HepG2 (cell line): ENCODE data around the gene ZNF142. TPM values are rescaled to one million over a fixed set of nuclear protein-coding genes. Genes with fewer than 3 reads are reported as not detected.

Experiments used
- ATAC-seq: fragments of 200-7000 bp; cut with Tn5 transposase; 3 replicates; pipeline ENCODE4 v1.9.1; 2020; ENCODE audit warnings: mild to moderate bottlenecking, moderate library complexity
- BruUV-seq: library from RNA; stranded (reverse); fragments of 400-500 nt; replicated peaks from 2 replicates; lab custom pipeline; 2021; lab: Mats Ljungman, UMichigan
- CTCF ChIA-PET: fragments of 300-600 bp; formaldehyde crosslinking; extraction: SDS; loops from one replicate; lab custom pipeline; 2021; ENCODE audit warnings: low total read pairs, inconsistent platforms, low intra/inter-chr PET ratio; lab: Yijun Ruan, JAX
- POLR2A ChIA-PET: fragments of 350-600 bp; sonication (Branson Sonifier 250); formaldehyde crosslinking; loops from one replicate; lab custom pipeline; 2020; ENCODE audit warnings: antibody characterized with exemption, inconsistent platforms; lab: Yijun Ruan, JAX
- DNase-seq: peaks from one replicate; pipeline ENCODE4 v3.0.0-alpha.2; 2015; ENCODE audit warnings: low spot score
- FAIRE-seq: peaks from 3 replicates; lab custom pipeline; 2011; peaks lifted over from hg19 to GRCh38; lab: Jason Lieb, UNC
- H2AFZ ChIP-seq: one replicate; pipeline ENCODE4 v1.6.1; 2011; ENCODE audit warnings: low read length, inconsistent platforms
- H3K27ac ChIP-seq: fragments of 300-600 bp; 3 replicates; pipeline ENCODE4 v1.8.0; 2011; ENCODE audit warnings: mixed run types, mild to moderate bottlenecking, mixed read lengths, low read length, inconsistent platforms; ENCODE audit not compliant: insufficient read depth; ENCODE audit errors: extremely low read length
- H3K27me3 ChIP-seq, 2 experiments: fragments of 200-600 bp in 1 of 2; 2 replicates in 1 of 2; 3 replicates in 1 of 2; pipeline versions ENCODE4 v1.6.0 to v1.8.0; 2011; ENCODE audit warnings: low read length in 2 of 2, mild to moderate bottlenecking in 2 of 2, moderate library complexity in 2 of 2, inconsistent platforms in 1 of 2; ENCODE audit not compliant: insufficient read depth in 2 of 2, control insufficient read depth in 1 of 2
- H3K36me3 ChIP-seq, 2 experiments: fragments of 200-600 bp in 1 of 2; replicated peaks in 1 of 2; 2 replicates in 1 of 2; 3 replicates in 1 of 2; pipeline versions ENCODE4 v1.5.1 to v1.8.0; 2011; ENCODE audit warnings: low read length in 2 of 2, inconsistent platforms in 1 of 2; ENCODE audit not compliant: insufficient read depth in 2 of 2, control insufficient read depth in 1 of 2
- H3K4me1 ChIP-seq: 2 replicates; pipeline ENCODE4 v1.5.1; 2012; ENCODE audit warnings: low read length, inconsistent platforms; ENCODE audit not compliant: insufficient read depth
- H3K4me2 ChIP-seq: 2 replicates; pipeline ENCODE4 v1.6.0; 2011; ENCODE audit warnings: low read depth, low read length, inconsistent platforms
- H3K4me3 ChIP-seq, 3 experiments: fragments of 200-600 bp in 1 of 3; sonication (generic), shearing (Covaris generic) in 1 of 3; replicated peaks in 1 of 3; 2 replicates each; pipeline ENCODE4 v1.5.1; 2011 to 2016; ENCODE audit warnings: low read length in 3 of 3, inconsistent platforms in 2 of 3, low read depth in 2 of 3, mild to moderate bottlenecking in 2 of 3, control low read depth in 1 of 3, mixed read lengths in 1 of 3; ENCODE audit not compliant: insufficient read depth in 1 of 3
- H3K79me2 ChIP-seq: one replicate; pipeline ENCODE4 v1.6.1; 2011; ENCODE audit warnings: low read length, inconsistent platforms; ENCODE audit not compliant: insufficient read depth
- H3K9ac ChIP-seq: 2 replicates; pipeline ENCODE4 v1.6.0; 2011; ENCODE audit warnings: mild to moderate bottlenecking, low read depth, low read length, inconsistent platforms; ENCODE audit not compliant: insufficient read depth
- H3K9me3 ChIP-seq: 2 replicates; pipeline ENCODE4 v1.5.1; 2012; ENCODE audit warnings: mild to moderate bottlenecking, low read length
- H4K20me1 ChIP-seq: 2 replicates; pipeline ENCODE4 v1.6.0; 2011; ENCODE audit warnings: inconsistent platforms, mild to moderate bottlenecking, low read length, moderate library complexity; ENCODE audit not compliant: insufficient read depth
- CCAR2 ChIP-seq: fragments of 200-400 bp; formaldehyde crosslinking; optimal IDR thresholded peaks from 2 replicates; pipeline ENCODE3; 2018; ENCODE audit warnings: low read depth, mild to moderate bottlenecking, low read length, moderate library complexity
- JUN ChIP-seq: sonication (generic); formaldehyde crosslinking; IDR thresholded peaks from 2 replicates; pipeline ENCODE4 v1.4.0; 2020; ENCODE audit warnings: mild to moderate bottlenecking, missing genetic modification reagents
- KDM2A ChIP-seq: sonication (generic); formaldehyde crosslinking; IDR thresholded peaks from 2 replicates; pipeline ENCODE4 v1.4.0; 2020; ENCODE audit warnings: low read depth, missing genetic modification reagents, borderline replicate concordance
- PREB ChIP-seq: sonication (generic); formaldehyde crosslinking; IDR thresholded peaks from 2 replicates; pipeline ENCODE4 v1.4.0; 2020; ENCODE audit warnings: missing genetic modification reagents
- TEF ChIP-seq: sonication (generic); formaldehyde crosslinking; IDR thresholded peaks from 2 replicates; pipeline ENCODE4 v1.5.0; 2020; ENCODE audit warnings: missing genetic modification reagents
- ZBTB25 ChIP-seq: IDR thresholded peaks from 2 replicates; pipeline ENCODE4 v1.6.1; 2018; ENCODE audit warnings: missing genetic modification reagents
- ZNF280B ChIP-seq: sonication (generic); formaldehyde crosslinking; IDR thresholded peaks from 2 replicates; pipeline ENCODE4 v1.5.0; 2020; ENCODE audit warnings: missing genetic modification reagents, mild to moderate bottlenecking, borderline replicate concordance
- ZNF350 ChIP-seq: sonication (generic); formaldehyde crosslinking; IDR thresholded peaks from 2 replicates; pipeline ENCODE4 v1.4.0; 2020; ENCODE audit warnings: mild to moderate bottlenecking, low read depth, missing genetic modification reagents, borderline replicate concordance
- ZNF382 ChIP-seq: sonication (generic); formaldehyde crosslinking; IDR thresholded peaks from 2 replicates; pipeline ENCODE4 v1.5.0; 2020; ENCODE audit warnings: missing genetic modification reagents, mild to moderate bottlenecking, borderline replicate concordance
- ZNF451 ChIP-seq: sonication (generic); formaldehyde crosslinking; IDR thresholded peaks from 2 replicates; pipeline ENCODE4 v1.5.0; 2020; ENCODE audit warnings: mild to moderate bottlenecking, missing genetic modification reagents
- ZNF530 ChIP-seq: sonication (generic); formaldehyde crosslinking; IDR thresholded peaks from 2 replicates; pipeline ENCODE4 v1.5.0; 2020; ENCODE audit warnings: low read depth, mild to moderate bottlenecking, missing genetic modification reagents
- ZNF569 ChIP-seq: sonication (generic); formaldehyde crosslinking; IDR thresholded peaks from 2 replicates; pipeline ENCODE4 v1.5.0; 2020; ENCODE audit warnings: mild to moderate bottlenecking, missing genetic modification reagents, moderate library complexity, borderline replicate concordance
- ZNF747 ChIP-seq: sonication (generic); formaldehyde crosslinking; IDR thresholded peaks from 2 replicates; pipeline ENCODE4 v1.8.1; 2023; ENCODE audit warnings: missing genetic modification reagents, mild to moderate bottlenecking, borderline replicate concordance
- ZNF790 ChIP-seq: sonication (generic); formaldehyde crosslinking; IDR thresholded peaks from 2 replicates; pipeline ENCODE4 v1.8.0; 2022; ENCODE audit warnings: missing genetic modification reagents, mild to moderate bottlenecking, borderline replicate concordance
- WGBS: methylation state at CpG from one replicate; pipeline ENCODE4 v1.1.6; 2017; ENCODE audit warnings: low lambda C conversion rate; 5-methylcytosine and 5-hydroxymethylcytosine counted together
- in situ Hi-C: cut with HindIII; loops from 2 replicates; pipeline ENCODE4 v1.10.0; 2017; ENCODE audit warnings: low pct_unique_long_range_greater_than_20kb; ENCODE audit not compliant: extremely low pct_ligation_motif_present
- intact Hi-C: fragments of 100-400 bp; cut with micrococcal nuclease; formaldehyde crosslinking; loops from one replicate; pipeline ENCODE4 v1.10.0; 2022; ENCODE audit not compliant: unreplicated experiment
- polyA plus RNA-seq, 8 experiments: library from polyadenylated mRNA; depleted of rRNA in 3 of 8; stranded (reverse) in 7 of 8; unstranded in 1 of 8; fragments of >200 nt; fragmentation: Illumina TruSeq in 4 of 8; extraction: Trizol in 4 of 8; gene quantifications; 2 replicates each; pipeline versions ENCODE4 v1.2.1 to v1.2.3, GENCODE V29; 2011 to 2016; ENCODE audit warnings: low read depth in 4 of 8, missing spikeins in 1 of 8, mixed read lengths in 1 of 8; ENCODE audit not compliant: insufficient read depth in 1 of 8
- total RNA-seq, 5 experiments: library from RNA; depleted of rRNA; stranded (reverse); fragments of >200 nt; fragmentation: Illumina TruSeq; extraction: Trizol; gene quantifications; 2 replicates each; pipeline ENCODE4 v1.2.3, GENCODE V29; 2016; ENCODE audit warnings: low read depth in 1 of 5

Gene ZNF142
- total and polyA plus RNA-seq, 2 of the 13 experiments (the other 11 are each of a cell fraction or from before 2014, with no cell fraction given), result 4.8 to 11.4 TPM

GRCh38 chr2:218701806-218702205 lies 42.4 kb upstream of the ZNF142 start (continued):
- TF ChIP-seq ZNF280B (CRISPR knock-in tag) (no peak), PREB (CRISPR knock-in tag) (no peak), ZNF382 (CRISPR knock-in tag) (no peak)

GRCh38 chr2:218698885-218699284 lies 39.5 kb upstream of the ZNF142 start:
- CTCF ChIA-PET, result no interaction called here
- no peak for FAIRE-seq
- peaks cover 9% of the 10 kb centered on the region for H3K4me1 ChIP-seq
- intact Hi-C loops (no loop called here), in situ Hi-C loops (no loop called here)
- no peaks in the 10 kb centered on the region for H3K9me3 ChIP-seq
- no peak overlapping the region for H3K27ac ChIP-seq
- over 99% methylated on average over 7 of the region's 8 CpGs for WGBS
- DNase-seq, result no peak
- H2AFZ ChIP-seq, result no peak overlapping the region
- peaks cover 2 to 15% of the 10 kb centered on the region in 2 experiments; a peak in 3 of 5 replicates for H3K36me3 ChIP-seq
- H3K79me2 ChIP-seq, result no peaks in the 10 kb centered on the region
- POLR2A ChIA-PET, result interaction anchor here (1.6 kb wide), 1 partner anchor 12 kb away, joined by 5 read pairs; the partner anchor contains the start of gene TTLL4
- no peak for TF ChIP-seq ZNF747 (CRISPR knock-in tag)
- no peak for TF ChIP-seq JUN (CRISPR knock-in tag)
- TF ChIP-seq CCAR2, result no peak
- no peak for TF ChIP-seq ZNF530 (CRISPR knock-in tag)
- TF ChIP-seq ZBTB25 (CRISPR knock-in tag), result no peak
- TF ChIP-seq KDM2A, result no peak
- TF ChIP-seq ZNF451 (CRISPR knock-in tag), result no peak
- no peak for TF ChIP-seq ZNF790 (CRISPR knock-in tag)
- TF ChIP-seq ZNF350, result no peak
- no peak for TF ChIP-seq TEF (CRISPR knock-in tag)
- no peak for TF ChIP-seq ZNF569 (CRISPR knock-in tag)
- no peak overlapping the region for H3K4me2 ChIP-seq
- no peak overlapping the region for H3K4me3 ChIP-seq
- H4K20me1 ChIP-seq, result no peaks in the 10 kb centered on the region
- no peaks in the 10 kb centered on the region for H3K27me3 ChIP-seq
- no peak overlapping the region for H3K9ac ChIP-seq
- ATAC-seq, result peak; percentile 30; the same call in 1 of the 3 replicates
- no TSS peak for BruUV-seq
